Stimulated activated CD4-positive, alpha-beta T cell treated with anti-CD3 and anti-CD28 coated beads, Interleukin-12 subunit alpha, Interleukin-12 subunit beta, amount 100 ng/mL, for 48 hours (primary cell): ENCODE results near the gene ANGPTL8.

Source experiments
- DNase-seq, 3 donors: peaks; one replicate each; pipeline ENCODE4 v3.0.0-alpha.2; 2020; ENCODE audit warnings: low read depth in 2 of 3, low spot score in 1 of 3

Gene ANGPTL8

GRCh38 chr19:11257846-11258380 is 18.5 kb downstream of the ANGPTL8 start:
- no peak for DNase-seq

GRCh38 chr19:11260996-11261395 is 21.6 kb downstream of the ANGPTL8 start:
- no peak for DNase-seq

DNA sequence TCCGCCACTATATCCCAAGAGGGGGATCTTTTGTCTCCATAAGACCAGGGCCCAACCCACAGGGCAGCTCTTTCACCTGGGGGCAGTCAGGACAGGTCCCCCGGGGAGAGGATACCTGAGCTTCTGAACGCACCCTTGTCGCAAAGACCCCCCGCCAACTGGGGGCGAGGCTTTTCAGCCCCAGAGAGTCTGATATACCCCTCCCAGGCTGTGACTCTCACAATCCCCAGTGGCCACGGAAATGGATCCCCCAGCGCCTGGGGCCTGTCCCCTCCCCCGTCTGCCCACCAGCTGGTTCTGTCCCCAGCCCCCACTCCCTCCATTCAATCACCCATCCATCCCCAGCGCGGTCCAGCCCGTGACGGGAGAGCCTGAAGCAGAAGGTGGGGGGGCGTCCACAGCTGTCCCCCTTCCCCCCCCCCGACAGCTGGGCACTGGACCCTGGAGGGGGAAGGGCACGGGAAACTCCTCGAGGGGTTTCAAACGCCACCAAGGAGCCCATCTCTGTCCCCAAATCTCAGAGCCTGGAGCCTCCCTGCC is 22.1 kb downstream of the ANGPTL8 start:
- DNase-seq = no peak

GRCh38 chr19:11261971-11262839 is 22.8 kb downstream of the ANGPTL8 start, which contains the start of gene DOCK6:
Gene DOCK6 (minus strand): TSS chr19:11262524. CDS start chr19:11262440, 84 bp downstream.
- peak in 1 of 3 donors; percentile 16 for DNase-seq

DNA sequence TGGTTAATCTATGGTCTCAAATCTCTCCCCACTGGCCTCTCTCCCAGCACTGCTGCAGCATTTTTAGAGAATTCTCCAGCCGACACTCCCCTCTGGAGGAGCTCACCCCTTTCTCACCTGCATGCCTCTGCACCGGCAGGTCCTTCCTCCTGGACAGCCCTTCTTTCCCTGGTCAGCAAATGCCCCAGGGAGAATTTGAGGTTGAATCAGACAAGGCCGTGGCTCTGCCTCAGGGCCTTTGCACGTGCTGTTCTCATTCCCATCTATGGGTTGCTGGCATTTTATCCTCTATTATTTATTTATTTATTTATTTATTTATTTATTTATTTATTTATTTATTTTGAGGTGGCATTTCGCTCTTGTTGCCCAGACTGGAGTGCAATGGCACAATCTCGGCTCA is 24.3 kb downstream of the ANGPTL8 start:
- no peak for DNase-seq

- no peak for DNase-seq
Observed at GRCh38 chr19:11264452-11265176, 25.2 kb downstream of the ANGPTL8 start.

DNA sequence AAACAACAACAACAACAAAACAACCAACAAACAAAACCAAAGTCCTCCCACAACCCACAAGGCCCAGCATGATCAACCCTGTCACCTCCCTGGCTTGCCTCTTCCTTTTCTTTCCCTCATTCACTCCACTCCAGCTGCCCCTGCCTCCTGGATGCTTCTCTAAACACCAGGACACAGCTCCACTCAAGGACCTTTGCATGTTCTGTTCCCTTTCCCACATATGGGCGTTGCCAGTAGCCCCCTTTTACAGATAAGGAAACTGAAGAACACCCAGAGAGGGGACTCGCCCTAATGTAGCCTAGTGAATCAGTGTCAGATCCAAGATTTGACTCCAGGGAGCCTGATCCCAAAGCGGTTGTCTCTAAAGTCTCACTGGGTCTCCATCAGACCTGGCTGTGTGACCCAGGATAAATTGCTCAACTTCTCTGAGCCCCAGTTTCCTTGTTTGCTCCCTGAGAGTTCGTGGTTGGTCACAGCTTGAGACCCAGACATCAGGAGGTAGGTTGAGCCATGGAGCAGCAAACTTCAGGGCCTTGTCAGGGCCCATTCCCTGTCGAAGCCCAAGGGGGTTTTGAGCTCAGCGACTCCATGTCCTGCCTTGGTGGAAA is 25.9 kb downstream of the ANGPTL8 start:
- no peak for DNase-seq

DNA sequence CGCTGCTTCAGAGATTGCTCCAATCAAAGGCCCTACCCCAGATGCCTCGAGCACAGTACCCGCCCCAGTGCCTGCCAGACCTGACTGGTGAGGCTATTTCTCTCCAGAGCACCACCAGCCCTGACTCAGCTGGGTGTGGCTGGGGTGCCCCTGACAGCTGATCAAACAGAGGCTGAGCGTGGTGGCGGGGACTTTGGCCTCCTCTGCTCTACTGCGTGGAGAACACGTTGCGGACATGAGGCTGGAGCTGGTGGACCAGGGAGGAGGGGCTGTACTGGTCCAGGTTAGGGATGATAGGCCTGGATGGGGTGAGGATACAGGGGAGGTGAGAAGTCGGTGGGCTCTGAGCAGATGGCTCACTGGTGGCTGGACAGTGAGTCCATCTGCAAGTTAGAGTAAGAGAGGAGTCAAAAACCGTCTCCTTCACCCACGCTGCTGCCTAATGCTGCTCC is 26.4 kb downstream of the ANGPTL8 start:
- DNase-seq = no peak

DNA sequence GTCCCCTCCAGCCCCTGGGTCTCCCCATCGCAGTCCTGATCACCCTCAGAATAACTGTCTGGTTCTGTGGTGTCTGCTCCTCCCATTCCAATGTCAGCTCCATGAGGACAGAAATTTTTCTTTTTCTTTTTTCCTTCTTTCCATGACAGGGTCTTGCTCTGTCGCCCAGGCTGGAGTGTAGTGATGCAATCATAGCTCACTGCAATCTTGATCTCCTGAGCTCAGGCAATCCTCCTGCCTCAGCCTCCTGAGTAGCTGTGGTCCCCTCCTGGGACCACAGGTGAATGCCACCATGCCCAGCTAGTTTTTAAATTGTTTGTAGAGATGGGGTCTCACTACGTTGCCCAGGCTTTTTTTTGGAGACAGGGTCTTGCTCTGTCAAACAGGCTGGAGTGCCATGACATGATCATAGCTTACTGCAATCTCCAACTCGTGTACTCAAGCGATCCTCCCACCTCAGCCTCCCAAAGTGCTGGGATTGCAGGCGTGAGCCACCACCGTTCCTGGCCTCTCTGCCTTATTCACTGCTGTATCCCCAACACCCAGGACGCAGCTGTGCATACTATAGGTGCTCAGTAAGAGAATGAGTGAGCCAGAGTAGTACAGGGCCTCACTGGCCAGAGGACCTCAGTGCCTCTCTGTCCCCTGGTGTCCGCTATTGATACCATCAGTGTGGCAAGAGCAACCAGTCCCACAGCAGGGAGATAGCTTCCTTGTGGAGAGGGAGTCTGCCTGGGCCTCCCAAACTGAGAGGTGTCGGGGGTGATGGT is 28.1 kb downstream of the ANGPTL8 start:
- no peak for DNase-seq

DNA sequence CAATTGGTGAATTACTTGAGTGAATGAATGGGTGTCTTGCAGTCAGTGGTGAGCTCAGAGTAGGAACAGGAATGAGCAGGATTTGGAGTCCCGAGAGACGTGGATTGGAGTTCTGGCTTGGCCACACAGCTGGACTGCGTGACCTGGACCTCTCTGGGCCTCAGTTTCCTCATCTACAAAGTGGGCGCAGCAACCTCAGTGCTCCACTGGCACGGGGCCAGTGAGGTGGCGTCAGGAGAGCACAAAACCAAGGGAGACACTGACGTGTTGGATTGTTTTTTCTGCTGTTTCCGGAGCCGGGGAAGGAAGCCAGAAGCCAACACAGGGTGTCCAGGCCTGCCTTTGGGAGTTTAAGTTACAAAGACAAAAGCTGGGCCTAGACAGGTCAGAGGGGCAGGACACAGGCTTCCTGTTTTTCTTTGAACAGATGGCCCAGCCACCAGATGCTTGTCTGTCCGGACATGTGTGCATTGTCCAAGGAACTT is 29.4 kb downstream of the ANGPTL8 start:
- no peak for DNase-seq

DNA sequence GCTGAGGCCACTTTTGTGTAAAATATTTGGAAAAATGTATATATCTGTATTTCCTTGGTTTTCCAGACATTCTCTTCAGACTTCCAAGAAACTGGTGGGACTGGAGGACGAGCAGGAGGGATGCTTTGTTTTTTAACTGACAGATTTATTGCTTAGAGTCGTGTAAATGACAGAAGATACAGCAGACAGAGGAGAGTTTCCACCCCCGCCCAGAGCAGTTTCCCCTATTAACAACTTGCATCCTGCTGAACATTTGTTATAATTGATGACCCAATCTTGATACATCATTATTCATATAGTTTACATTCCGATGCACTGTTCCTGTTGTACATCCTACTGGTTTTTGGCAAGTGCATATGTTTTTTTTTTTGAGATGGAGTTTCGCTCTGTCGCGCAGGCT is 30.0 kb downstream of the ANGPTL8 start:
- no peak for DNase-seq

DNA sequence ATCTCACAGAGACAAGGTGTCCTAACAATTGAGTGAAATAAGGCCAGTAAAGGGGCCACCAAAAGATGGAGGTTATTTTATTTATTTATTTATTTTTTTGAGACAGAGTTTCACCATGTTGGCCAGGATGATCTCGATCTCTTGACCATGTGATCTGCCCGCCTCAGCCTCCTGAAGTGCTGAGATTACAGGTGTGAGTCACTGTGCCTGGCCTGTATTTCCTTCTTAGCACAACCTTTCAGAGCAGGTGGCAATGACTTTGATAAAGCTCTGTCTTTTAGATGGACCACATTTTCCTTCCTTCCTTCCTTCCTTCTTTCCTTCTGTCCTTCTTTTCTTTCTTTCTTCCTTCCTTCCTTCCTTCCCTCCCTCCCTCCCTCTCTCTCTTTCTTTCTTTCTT is 33.9 kb downstream of the ANGPTL8 start:
- DNase-seq = no peak

- DNase-seq = no peak
Observed at GRCh38 chr19:11273989-11274388, 34.6 kb downstream of the ANGPTL8 start.

GRCh38 chr19:11274533-11275086 is 35.2 kb downstream of the ANGPTL8 start:
- DNase-seq = no peak

GRCh38 chr19:11278670-11279069 is 39.3 kb downstream of the ANGPTL8 start:
- DNase-seq = no peak

GRCh38 chr19:11279505-11280236 is 40.3 kb downstream of the ANGPTL8 start:
- peak in 1 of 3 donors; percentile 18 for DNase-seq

GRCh38 chr19:11281356-11282049 is 42.1 kb downstream of the ANGPTL8 start:
- no peak for DNase-seq

DNA sequence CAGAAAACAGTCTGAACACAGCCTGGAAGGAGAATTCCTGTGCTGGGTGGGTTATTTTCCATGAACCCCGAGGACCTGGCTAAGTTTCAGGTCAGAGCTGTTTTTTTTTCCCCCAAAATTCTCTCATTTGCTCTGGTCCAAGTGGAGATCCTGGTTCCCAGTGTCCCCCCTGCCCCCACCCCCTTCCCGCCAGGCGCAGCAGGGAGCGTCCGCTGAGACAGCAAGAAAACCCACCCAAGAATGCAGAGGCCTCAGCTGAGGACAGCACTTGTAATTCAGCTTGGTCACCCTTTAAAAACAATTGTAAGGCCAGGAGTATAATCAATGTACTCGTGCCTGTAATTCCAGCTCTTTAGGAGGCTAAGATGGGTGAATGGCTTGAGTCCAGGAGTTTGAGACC is 45.1 kb downstream of the ANGPTL8 start:
- no peak for DNase-seq
